ENCODE data around the gene GPR137. TPM values are rescaled to one million over a fixed set of nuclear protein-coding genes. Genes with fewer than 3 reads are reported as not detected.

GPR137 gene
- total and polyA plus RNA-seq, 4 donors = 6.7 to 22.2 (median 9.0) TPM

DNA sequence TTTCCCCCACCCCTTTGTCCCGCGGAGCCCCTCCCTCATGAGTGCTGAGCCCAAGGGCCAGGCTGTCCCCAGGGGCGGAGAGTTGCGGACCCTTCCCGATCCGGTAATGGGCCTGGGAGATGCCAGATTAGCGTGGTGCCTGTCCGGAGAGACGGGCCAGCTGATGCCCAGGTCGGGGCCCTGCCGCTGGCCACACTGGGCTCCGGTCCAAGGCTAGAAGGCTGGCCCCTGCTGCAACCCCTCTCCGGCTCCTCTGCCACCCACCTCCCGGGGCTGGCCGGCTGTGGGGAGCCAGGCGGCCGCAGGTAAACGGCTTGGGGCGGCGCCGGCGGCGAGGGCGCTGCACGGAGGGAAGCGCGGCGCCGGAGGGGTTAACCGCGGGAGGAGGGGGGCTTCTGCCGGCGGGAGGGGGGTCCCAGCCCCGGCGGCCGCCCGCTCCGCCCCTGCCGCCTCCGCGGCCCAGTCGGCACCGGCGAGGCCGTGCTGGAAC, 5.7 kb downstream of the GPR137 start, which contains the start of gene KCNK4:
Gene KCNK4 (plus strand): TSS at position 41 of the 490 bp plus-strand sequence. CDS start 1,717 bp downstream, outside the sequence.
- DNase-seq (ENCODE audit: low spot score) = no peak
- H3K27me3 ChIP-seq (ENCODE audit: control insufficient read depth in 4 of 4, insufficient read depth in 4 of 4, low read length in 3 of 4) = peaks cover 0 to 13% (median 4%) of the 10 kb centered on the region in 4 donors
- peaks cover 6 to 33% (median 10%) of the 10 kb centered on the region in 4 donors for H3K4me1 ChIP-seq (ENCODE audit: control insufficient read depth in 4 of 4, insufficient read depth in 4 of 4, low read length in 3 of 4)
- no peak for TF ChIP-seq SP1 (IDR thresholded peaks at IDR 0.05)
- no peak for TF ChIP-seq RAD21 (IDR thresholded peaks at IDR 0.05)
- TF ChIP-seq HNF4G (IDR thresholded peaks at IDR 0.05) = no peak
- TF ChIP-seq GABPA (IDR thresholded peaks at IDR 0.05 in 1 of 2, conservative IDR thresholded peaks at IDR 0.05 in 1 of 2) = no peak
- TF ChIP-seq RXRA (IDR thresholded peaks at IDR 0.05) = no peak
- TF ChIP-seq, protein P1, sequence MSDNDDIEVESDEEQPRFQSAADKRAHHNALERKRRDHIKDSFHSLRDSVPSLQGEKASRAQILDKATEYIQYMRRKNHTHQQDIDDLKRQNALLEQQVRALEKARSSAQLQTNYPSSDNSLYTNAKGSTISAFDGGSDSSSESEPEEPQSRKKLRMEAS (IDR thresholded peaks at IDR 0.05) = no peak
- TF ChIP-seq, protein P2, sequence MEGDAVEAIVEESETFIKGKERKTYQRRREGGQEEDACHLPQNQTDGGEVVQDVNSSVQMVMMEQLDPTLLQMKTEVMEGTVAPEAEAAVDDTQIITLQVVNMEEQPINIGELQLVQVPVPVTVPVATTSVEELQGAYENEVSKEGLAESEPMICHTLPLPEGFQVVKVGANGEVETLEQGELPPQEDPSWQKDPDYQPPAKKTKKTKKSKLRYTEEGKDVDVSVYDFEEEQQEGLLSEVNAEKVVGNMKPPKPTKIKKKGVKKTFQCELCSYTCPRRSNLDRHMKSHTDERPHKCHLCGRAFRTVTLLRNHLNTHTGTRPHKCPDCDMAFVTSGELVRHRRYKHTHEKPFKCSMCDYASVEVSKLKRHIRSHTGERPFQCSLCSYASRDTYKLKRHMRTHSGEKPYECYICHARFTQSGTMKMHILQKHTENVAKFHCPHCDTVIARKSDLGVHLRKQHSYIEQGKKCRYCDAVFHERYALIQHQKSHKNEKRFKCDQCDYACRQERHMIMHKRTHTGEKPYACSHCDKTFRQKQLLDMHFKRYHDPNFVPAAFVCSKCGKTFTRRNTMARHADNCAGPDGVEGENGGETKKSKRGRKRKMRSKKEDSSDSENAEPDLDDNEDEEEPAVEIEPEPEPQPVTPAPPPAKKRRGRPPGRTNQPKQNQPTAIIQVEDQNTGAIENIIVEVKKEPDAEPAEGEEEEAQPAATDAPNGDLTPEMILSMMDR (IDR thresholded peaks at IDR 0.05; ENCODE audit: low read depth, low read length, missing input control) = no peak
- no peak for TF ChIP-seq FOXA1 (IDR thresholded peaks at IDR 0.05)
- no peak for TF ChIP-seq FOXA2 (IDR thresholded peaks at IDR 0.05)
- whole genome bisulfite sequencing = 6% methylated on average over 45 of the region's 45 CpGs
- no peak within 1 kb of the TSS for H3K9ac ChIP-seq (ENCODE audit: low read depth in 1 of 2, low read length in 2 of 2)
- H3K27ac ChIP-seq (ENCODE audit: low read depth in 1 of 2, low read length in 2 of 2) = no peak within 1 kb of the TSS
- peak within 1 kb of the TSS in 1 of 3 donors; percentile 32 for H3K4me3 ChIP-seq (ENCODE audit: low read depth in 1 of 3, low read length in 3 of 3)
- H3K9me3 ChIP-seq (ENCODE audit: control insufficient read depth in 4 of 4, low read length in 3 of 4) = no peaks in the 10 kb centered on the region
- no peaks in the 10 kb centered on the region for H3K36me3 ChIP-seq (ENCODE audit: control insufficient read depth in 4 of 4, insufficient read depth in 3 of 4, low read depth in 1 of 4, low read length in 3 of 4)

DNA sequence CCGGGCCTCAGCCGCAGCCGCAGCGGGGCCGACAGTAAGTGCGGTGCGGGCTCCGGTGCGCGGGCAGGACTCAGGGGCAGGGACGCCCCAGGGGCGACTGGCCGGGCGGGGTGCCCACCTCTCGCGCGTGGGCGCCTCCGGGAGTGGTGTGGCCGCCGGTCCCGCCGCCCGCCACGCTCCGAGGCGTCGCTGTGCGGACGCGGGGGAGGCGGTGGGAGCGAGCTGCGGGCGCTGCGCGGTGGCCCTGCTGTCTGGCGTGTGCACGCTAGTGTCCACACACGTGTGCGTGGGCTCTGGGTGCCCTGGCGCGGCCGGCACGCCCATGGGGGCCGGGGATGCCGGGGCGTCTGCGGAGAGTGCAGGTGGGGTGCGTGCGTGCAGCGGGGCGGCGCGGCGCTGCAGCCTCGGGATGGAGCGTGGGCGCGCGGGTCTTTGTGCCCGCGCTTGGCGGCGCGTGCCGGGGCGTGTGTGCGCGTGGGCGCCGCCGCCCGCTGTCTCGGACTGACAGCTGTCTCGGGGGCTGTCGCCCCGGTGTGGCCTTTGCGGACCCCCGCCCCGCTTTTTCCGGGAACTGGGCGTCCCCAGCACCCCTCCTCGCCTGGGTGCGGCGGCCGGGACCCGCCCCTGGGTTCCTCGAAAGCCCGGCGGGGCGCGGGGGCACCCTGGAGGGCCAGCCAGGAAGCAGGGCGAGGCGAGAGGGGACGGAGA, 6.3 kb downstream of the GPR137 start:
- WGBS = 2% methylated on average over 96 of the region's 96 CpGs
- Histone ChIP-seq H3K9ac (ENCODE audit: low read depth in 1 of 2, low read length in 2 of 2) (no peak overlapping the region), H3K9me3 (ENCODE audit: control insufficient read depth in 4 of 4, low read length in 3 of 4) (no peaks in the 10 kb centered on the region), H3K36me3 (ENCODE audit: control insufficient read depth in 4 of 4, insufficient read depth in 3 of 4, low read depth in 1 of 4, low read length in 3 of 4) (no peaks in the 10 kb centered on the region), H3K4me1 (ENCODE audit: control insufficient read depth in 4 of 4, insufficient read depth in 4 of 4, low read length in 3 of 4) (peaks cover 0 to 27% (median 8%) of the 10 kb centered on the region in 4 donors), H3K27me3 (ENCODE audit: control insufficient read depth in 4 of 4, insufficient read depth in 4 of 4, low read length in 3 of 4) (peaks cover 0 to 17% (median 4%) of the 10 kb centered on the region in 4 donors), H3K27ac (ENCODE audit: low read depth in 1 of 2, low read length in 2 of 2) (no peak overlapping the region), H3K4me3 (ENCODE audit: low read depth in 1 of 3, low read length in 3 of 3) (peak overlapping the region in 1 of 3 donors; percentile 32)
- TF ChIP-seq RXRA (IDR thresholded peaks at IDR 0.05) (no peak), HNF4A (conservative IDR thresholded peaks at IDR 0.05) (no peak), RAD21 (IDR thresholded peaks at IDR 0.05) (no peak), JUND (IDR thresholded peaks at IDR 0.05) (no peak), SP1 (IDR thresholded peaks at IDR 0.05) (no peak), HNF4G (IDR thresholded peaks at IDR 0.05) (no peak), YY1 (IDR thresholded peaks at IDR 0.05) (no peak), GABPA (IDR thresholded peaks at IDR 0.05 in 1 of 2, conservative IDR thresholded peaks at IDR 0.05 in 1 of 2) (no peak), FOXA2 (IDR thresholded peaks at IDR 0.05) (no peak), NR2F2 (IDR thresholded peaks at IDR 0.05) (no peak)
- TF ChIP-seq, protein P3, sequence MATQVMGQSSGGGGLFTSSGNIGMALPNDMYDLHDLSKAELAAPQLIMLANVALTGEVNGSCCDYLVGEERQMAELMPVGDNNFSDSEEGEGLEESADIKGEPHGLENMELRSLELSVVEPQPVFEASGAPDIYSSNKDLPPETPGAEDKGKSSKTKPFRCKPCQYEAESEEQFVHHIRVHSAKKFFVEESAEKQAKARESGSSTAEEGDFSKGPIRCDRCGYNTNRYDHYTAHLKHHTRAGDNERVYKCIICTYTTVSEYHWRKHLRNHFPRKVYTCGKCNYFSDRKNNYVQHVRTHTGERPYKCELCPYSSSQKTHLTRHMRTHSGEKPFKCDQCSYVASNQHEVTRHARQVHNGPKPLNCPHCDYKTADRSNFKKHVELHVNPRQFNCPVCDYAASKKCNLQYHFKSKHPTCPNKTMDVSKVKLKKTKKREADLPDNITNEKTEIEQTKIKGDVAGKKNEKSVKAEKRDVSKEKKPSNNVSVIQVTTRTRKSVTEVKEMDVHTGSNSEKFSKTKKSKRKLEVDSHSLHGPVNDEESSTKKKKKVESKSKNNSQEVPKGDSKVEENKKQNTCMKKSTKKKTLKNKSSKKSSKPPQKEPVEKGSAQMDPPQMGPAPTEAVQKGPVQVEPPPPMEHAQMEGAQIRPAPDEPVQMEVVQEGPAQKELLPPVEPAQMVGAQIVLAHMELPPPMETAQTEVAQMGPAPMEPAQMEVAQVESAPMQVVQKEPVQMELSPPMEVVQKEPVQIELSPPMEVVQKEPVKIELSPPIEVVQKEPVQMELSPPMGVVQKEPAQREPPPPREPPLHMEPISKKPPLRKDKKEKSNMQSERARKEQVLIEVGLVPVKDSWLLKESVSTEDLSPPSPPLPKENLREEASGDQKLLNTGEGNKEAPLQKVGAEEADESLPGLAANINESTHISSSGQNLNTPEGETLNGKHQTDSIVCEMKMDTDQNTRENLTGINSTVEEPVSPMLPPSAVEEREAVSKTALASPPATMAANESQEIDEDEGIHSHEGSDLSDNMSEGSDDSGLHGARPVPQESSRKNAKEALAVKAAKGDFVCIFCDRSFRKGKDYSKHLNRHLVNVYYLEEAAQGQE (IDR thresholded peaks at IDR 0.05) = no peak
- DNase-seq (ENCODE audit: low spot score) = no peak
